ENCODE data around the gene CFC1B.
"Not testable (repeated sequence)": the region's sequence is repeated elsewhere in the genome, so short reads cannot be mapped to it uniquely, and the experiment has no call there.

The CFC1B gene

GRCh38 chr2:130520992-130521391, at the start of gene CFC1B:
Gene CFC1B (plus strand): TSS chr2:130521222. CDS start chr2:130521485, 263 bp downstream.
- DNase-seq (ENCODE audit: low read depth) = not testable (repeated sequence)

DNA sequence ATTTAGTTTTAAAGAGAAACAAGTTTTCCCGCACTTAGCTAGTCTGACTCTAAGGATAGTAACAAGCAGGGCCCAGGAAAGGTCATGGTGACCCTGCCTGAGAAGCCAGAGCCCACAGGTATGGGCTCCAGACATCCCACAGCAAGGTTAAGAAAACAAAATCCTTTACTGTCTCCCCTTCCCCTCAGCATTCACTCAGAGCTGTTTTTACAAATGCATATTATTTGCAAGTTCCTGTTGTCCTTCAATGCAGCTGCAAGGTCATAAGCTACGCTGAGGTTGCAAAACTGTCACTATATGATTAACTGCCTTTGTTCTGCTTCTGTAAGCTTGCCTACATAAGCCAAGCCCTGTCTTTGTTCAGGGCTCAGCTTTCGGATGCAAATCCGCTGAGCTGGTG, 29.9 kb upstream of the CFC1B start:
- DNase-seq (ENCODE audit: low read depth) = not testable (repeated sequence)

- not testable (repeated sequence) for DNase-seq (ENCODE audit: low read depth)
Observed at GRCh38 chr2:130509228-130509627, 11.8 kb upstream of the CFC1B start, which contains the start of gene POTEI. Gene POTEI (minus strand): TSS chr2:130509328. CDS start chr2:130509235, 93 bp downstream.

DNA sequence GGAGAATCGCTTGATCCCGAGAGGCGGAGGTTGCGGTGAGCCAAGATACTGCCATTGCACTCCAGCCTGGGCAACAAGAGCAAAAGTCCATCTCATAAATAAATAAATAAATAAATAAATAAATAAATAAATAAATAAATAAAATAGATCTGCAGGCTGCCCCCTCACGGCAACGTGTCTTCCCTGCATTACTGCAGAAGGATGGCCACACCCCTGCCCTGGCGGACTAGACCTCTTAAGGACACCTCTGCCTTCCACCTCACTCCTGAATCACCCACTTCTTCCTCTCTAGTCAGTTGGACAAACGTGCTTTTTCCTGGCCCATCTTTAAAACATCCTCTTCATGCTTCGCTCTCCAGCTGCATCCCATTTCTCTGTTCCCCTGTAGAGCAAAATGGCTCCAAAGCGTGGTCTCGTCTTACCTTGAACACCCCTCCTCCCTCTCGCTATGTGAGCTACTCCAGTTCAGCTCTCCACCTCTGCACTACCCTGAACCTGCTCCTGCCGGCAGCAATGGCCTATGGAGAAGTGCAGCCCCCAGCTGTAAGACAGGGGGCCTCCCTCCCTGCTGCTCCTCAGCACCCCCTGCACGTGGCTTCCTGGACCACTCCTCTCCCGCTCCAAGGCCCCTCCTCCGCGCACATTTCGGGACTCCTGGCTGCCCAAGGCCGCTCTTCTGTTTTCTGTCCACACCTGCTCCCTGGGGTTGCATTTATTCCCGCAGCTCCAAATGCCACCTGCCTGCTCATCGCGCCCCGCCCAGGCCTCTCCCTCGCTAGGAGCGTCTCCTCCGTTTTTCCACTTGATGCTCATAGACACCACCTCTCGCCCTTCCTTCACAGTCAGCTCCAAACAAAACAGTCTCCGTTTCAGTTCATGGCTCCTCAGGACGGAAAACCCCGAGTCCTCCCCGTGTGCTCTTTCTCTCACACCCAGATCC, 9.9 kb upstream of the CFC1B start:
- not testable (repeated sequence) for DNase-seq (ENCODE audit: low read depth)

DNA sequence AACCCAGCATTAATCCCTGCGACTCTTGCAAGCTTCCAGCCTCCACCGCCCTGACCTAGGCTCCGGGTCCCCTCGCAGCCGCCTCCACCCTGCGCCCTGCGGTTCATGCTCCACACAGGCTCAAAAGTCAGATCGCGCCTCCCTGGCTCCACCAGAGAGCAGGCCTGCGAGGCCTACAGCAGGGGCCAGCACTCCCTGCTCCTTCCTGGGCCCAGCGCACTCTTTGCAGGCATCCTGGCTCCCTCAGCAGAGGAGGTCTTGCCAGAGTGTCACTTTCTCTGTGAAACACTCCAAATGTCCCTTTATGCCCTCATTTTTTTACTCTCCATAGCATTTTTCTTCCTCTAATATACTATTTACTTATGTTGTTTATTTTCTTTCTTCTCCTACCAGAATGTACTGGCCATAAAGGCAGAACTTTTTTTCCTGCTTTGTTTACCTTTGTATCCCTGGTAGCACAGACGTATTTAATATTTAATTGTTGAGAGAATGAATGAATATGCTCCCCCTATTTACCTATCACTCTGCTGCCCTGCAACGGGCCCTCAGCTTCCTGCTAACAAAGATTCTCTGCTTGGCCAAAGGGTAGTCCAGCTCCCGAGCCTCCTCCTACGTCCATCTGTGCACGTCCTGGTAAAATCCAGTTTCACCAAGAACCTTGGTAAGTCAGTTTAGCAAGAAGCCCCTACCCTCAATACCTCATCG, 9.1 kb upstream of the CFC1B start:
- DNase-seq (ENCODE audit: low read depth) = not testable (repeated sequence)

DNA sequence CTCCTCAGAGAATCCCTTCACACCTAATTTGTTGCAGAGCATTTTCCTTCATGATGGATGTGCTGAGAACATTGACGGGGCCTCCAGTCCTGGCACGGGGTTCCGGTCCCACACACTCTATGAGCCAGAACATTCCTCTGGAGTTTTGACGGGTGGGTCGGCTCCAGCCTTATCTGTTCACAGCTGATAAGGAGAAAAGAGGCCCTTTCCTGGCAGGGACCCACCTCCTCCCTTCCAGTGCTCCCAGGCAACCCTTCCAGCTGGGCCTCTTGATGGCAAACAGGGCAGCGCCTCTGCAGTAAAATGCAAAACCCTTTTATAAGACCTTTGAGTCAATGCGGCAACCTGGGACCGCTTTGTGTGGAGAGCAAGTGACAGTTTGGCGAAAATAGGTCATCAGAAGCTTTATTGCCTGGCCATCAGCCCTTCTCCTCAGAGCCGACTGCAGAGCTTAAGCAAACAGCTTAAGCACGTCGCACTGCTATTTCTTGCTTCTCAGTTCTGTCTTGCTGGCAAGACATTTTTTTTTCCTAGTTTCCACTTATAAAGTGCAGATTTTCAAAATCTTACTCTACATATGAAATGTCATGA, 2.4 kb upstream of the CFC1B start:
- not testable (repeated sequence) for DNase-seq (ENCODE audit: low read depth)

- DNase-seq (ENCODE audit: low read depth) = not testable (repeated sequence)
Observed at GRCh38 chr2:130522390-130522789, 1.4 kb downstream of the CFC1B start.

DNA sequence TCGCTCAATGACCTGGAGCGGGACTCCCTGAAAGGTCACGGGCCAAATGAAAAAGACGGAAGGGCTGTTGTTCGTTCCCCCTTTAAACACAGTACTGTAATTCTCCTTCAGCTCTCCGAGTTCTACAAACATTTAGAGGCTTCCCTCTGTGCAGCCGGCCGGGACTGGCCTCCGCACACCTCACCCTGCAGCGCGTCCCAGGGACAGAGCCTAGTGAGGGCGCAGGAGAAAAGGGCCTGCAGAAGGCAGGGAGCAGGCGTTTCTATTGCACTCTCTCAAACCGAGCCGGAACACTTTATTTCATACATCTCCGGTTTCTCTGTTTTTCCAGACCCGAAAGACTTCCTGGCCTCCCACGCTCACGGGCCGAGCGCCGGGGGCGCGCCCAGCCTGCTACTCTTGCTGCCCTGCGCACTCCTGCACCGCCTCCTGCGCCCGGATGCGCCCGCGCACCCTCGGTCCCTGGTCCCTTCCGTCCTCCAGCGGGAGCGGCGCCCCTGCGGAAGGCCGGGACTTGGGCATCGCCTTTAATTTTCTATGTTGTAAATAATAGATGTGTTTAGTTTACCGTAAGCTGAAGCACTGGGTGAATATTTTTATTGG, 6.4 kb downstream of the CFC1B start:
- not testable (repeated sequence) for DNase-seq (ENCODE audit: low read depth)

- DNase-seq (ENCODE audit: low read depth) = not testable (repeated sequence)
Observed at GRCh38 chr2:130529545-130529944, 8.5 kb downstream of the CFC1B start.

DNA sequence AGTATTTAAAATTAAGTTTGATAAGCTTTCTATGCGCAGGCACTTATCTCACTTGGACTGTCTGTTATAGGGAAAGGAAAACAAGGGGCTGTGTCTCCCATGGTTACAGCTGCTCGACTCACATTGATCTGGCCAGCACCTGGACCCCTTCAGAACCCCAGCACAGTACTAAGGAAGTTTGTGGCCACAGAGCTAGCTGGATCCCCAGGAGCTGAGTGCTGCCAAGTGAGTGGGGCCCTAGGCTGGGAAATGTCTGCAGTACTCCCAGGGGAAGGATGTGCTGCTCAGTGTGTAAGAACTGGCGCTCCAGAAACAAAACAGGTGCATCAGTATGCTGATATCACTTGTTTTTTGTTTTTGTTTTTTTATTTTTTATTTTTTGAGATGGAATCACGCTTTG, 9.2 kb downstream of the CFC1B start:
- not testable (repeated sequence) for DNase-seq (ENCODE audit: low read depth)

DNA sequence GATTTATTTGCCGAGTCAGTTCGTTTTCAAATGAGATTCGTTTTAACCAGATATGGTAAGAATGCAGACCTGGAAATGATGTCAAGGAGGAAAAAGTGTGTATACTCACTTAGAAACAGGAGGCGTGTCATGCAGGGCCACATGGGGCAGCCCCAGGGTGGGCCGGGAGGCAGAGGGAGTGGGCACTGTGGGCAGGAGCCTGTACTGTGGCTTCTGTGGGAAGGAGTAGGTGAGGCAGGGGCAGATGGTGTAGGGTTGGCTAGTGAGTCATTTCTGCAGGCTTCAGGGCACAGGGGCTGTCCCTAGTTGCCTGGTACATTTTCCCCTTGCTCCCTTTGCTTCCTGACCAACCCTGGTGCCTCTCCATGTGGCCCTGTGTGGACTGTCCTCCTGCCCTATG, 10.2 kb downstream of the CFC1B start:
- DNase-seq (ENCODE audit: low read depth) = not testable (repeated sequence)

DNA sequence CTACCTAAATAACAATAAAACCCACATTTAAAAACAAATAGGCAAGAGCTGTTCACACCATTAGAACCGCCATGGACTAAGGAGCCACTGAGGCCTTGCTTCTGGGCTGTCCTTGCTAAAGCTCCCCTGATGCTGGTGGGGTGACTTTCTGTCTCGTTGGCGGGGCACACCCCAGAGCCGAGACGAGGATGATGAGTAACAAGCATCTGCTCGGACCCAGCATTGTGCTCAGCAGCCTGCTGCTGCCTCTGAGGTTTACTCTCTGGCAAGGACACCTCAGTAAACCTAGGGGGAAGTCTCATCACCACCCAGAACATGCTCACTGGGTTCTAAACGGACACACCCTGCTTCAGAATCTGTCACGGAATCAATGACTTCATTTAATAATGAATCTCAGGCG, 10.7 kb downstream of the CFC1B start:
- DNase-seq (ENCODE audit: low read depth) = not testable (repeated sequence)

- not testable (repeated sequence) for DNase-seq (ENCODE audit: low read depth)
Observed at GRCh38 chr2:130536654-130537053, 15.6 kb downstream of the CFC1B start.

DNA sequence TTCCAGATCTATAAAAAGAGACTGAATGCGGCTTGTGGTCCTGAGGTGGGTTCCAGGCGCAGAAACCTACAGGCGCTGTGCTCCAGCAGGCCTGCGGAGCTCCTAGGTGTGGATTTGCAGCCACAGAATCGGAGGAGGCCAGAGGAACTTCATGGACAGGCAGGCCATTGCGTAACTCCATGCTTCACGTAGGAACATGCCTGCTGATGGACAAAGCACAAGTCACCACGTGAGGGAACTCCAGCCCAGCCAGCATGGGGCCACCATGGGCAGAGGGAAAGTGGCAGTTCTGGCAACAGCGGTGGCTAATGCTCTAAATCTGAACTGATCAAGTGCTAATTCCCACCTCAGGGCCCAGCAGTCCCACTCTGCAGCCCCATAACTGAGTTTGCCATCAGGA, 17.2 kb downstream of the CFC1B start:
- DNase-seq (ENCODE audit: low read depth) = not testable (repeated sequence)

- DNase-seq (ENCODE audit: low read depth) = not testable (repeated sequence)
Observed at GRCh38 chr2:130542789-130543188, 21.8 kb downstream of the CFC1B start.

GRCh38 chr2:130543785-130544528, 22.9 kb downstream of the CFC1B start:
- not testable (repeated sequence) for DNase-seq (ENCODE audit: low read depth)

GRCh38 chr2:130544978-130545377, 24.0 kb downstream of the CFC1B start:
- DNase-seq (ENCODE audit: low read depth) = not testable (repeated sequence)

DNA sequence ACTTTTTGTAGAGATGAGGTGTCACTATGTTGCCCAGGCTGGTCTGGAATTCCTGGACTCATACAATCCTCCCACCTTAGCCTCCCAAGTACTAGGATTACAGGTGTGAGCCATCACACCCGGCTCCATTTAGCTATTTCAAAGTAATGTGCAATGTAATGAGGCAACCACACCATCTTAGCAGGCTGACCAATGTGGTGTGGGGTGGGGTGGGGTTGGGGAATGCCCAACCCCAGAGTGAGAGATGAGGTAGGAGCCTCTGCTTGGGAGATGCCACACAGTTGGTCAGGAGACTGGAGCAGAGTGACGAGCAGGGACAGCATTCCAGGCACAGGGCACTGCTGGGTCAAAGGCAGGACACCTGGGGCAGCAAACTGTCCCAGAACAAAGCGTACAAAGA, 27.4 kb downstream of the CFC1B start:
- DNase-seq (ENCODE audit: low read depth) = not testable (repeated sequence)

DNA sequence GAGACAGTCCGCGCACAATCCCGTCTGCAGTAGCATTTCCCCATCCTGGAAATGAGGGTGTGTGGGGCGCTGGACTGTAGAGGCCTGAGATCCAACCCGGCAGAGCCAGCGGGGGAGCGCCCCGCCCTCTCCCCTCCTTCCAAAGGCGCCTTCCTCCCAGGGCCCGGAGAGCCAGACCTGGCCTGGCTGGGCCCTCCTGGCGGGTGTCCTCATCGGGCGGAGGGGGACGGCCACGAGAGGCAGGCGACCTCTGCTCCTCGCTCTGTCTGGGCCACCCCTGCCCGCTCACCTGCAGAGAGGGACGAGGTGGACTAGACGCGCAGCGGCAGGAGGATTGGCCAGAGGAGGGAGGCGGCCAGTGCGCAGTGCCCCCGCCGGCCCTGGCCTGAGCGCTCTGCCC, 28.5 kb downstream of the CFC1B start:
- DNase-seq (ENCODE audit: low read depth) = not testable (repeated sequence)

DNA sequence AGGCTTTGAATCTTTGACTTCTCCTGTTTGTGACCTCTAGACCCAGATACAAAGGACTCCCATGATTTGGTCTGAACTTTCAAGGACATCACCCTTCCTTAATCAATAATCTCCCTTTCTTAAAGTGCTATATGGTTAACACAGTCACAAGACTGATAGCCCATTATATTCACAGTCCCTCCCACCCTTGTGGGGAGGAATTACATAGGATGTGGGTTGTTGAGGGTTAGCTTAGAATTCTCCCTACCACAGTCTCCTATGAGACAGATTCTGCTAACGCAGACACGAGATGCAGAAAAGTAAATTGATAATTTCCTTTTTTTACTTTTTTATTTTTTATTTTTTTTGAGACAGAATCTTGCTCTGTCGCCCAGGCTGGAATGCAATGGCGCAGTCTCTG, 33.2 kb downstream of the CFC1B start:
- DNase-seq (ENCODE audit: low read depth) = not testable (repeated sequence)

GRCh38 chr2:130556441-130556840, 35.4 kb downstream of the CFC1B start:
- DNase-seq (ENCODE audit: low read depth) = not testable (repeated sequence)
